Lower leg skin (tissue), 4 donors: Measurements from ENCODE around the gene ABCC2. TPM values are rescaled to one million over a fixed set of nuclear protein-coding genes. Genes with fewer than 3 reads are reported as not detected.

Experiments
- DNase-seq, 2 donors: peaks; one replicate each; pipeline ENCODE4 v3.0.0-alpha.2; 2019; ENCODE audit warnings: low spot score in 2 of 2
- H3K4me3 ChIP-seq: fragments of 200-600 bp; sonication (generic); 2 replicates; pipeline ENCODE4 v1.5.1; 2017; ENCODE audit warnings: mild to moderate bottlenecking, low read depth; ENCODE audit not compliant: poor library complexity, severe bottlenecking
- POLR2A ChIP-seq, 2 donors: fragments of 450-650 bp; IDR thresholded peaks; one replicate each; pipeline ENCODE4 v1.6.1; 2016 to 2017; ENCODE audit warnings: antibody characterized with exemption in 2 of 2, mild to moderate bottlenecking in 1 of 2, moderate library complexity in 1 of 2
- WGBS, 2 donors: methylation state at CpG; one replicate each; pipeline ENCODE4 v1.1.5; 2018; 5-methylcytosine and 5-hydroxymethylcytosine counted together
- intact Hi-C: fragments of 100-400 bp; cut with DNase I; formaldehyde crosslinking; loops from one replicate; pipeline ENCODE4 v1.15.0; 2023; ENCODE audit warnings: low total_unique reads
- total RNA-seq, 4 donors: library from RNA; depleted of rRNA; stranded (reverse); fragments of >200 nt; gene quantifications; one replicate each; pipeline ENCODE4 v1.1.0, GENCODE V29; 2016
- TF ChIP-seq, protein P1 (sequence below), 3 donors: fragments of 450-650 bp; IDR thresholded peaks; one replicate each; pipeline ENCODE4 v1.5.1; 2016; ENCODE audit warnings: antibody characterized with exemption in 3 of 3, mild to moderate bottlenecking in 3 of 3, moderate library complexity in 2 of 3

The ABCC2 gene
- total RNA-seq, 4 donors from 2014 or later, result 0.46 to 2.0 (median 1.9) TPM

DNA sequence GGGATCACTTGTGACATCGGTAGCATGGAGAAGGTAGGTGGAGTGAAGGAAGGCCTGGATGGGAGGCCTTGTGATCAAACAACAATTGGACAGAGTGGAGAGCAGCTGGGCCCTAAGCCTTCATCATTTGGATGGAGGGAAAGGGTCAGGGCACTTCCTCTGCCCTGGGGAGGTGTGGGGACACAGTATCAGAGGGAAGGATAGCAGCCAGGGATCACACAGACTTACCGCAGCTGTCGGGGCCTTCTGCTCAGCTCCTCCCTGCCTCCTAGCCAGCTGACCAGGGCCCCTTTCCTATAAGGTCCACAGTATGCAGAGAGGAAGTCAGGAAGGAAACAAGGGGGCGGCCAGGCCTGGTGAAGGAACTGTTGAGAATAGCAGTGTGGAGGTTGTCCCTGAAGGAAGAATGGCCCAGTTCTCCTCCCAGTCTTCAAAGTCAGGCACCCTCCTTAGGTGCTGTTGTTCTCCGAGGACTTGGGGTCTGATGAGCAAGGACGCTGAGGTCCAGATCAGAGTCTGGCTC lies 62.1 kb downstream of the ABCC2 start:
- DNase-seq, result no peak
- intact Hi-C loops, result no loop called here
- TF ChIP-seq, protein P1, sequence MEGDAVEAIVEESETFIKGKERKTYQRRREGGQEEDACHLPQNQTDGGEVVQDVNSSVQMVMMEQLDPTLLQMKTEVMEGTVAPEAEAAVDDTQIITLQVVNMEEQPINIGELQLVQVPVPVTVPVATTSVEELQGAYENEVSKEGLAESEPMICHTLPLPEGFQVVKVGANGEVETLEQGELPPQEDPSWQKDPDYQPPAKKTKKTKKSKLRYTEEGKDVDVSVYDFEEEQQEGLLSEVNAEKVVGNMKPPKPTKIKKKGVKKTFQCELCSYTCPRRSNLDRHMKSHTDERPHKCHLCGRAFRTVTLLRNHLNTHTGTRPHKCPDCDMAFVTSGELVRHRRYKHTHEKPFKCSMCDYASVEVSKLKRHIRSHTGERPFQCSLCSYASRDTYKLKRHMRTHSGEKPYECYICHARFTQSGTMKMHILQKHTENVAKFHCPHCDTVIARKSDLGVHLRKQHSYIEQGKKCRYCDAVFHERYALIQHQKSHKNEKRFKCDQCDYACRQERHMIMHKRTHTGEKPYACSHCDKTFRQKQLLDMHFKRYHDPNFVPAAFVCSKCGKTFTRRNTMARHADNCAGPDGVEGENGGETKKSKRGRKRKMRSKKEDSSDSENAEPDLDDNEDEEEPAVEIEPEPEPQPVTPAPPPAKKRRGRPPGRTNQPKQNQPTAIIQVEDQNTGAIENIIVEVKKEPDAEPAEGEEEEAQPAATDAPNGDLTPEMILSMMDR (IDR thresholded peaks at IDR 0.05), result no peak
- TF ChIP-seq POLR2A (IDR thresholded peaks at IDR 0.05), result no peak
- H3K4me3 ChIP-seq, result no peak overlapping the region
- 78 to 81% methylated on average over 6 of the region's 6 CpGs for WGBS, 2 donors

- intact Hi-C loops, result loop anchor here (5.0 kb wide), 1 partner anchor 201 kb away; no protein-coding TSS in a partner anchor
- no peak overlapping the region for H3K4me3 ChIP-seq
- no peak for TF ChIP-seq POLR2A (IDR thresholded peaks at IDR 0.05)
- TF ChIP-seq, protein P1 (IDR thresholded peaks at IDR 0.05), result peak in 1 of 3 donors; percentile 53
- 5 to 11% methylated on average over 18 of the region's 18 CpGs for WGBS, 2 donors
- DNase-seq, result peak; percentile 87 to 93
Observed at GRCh38 chr10:99845837-99846382, 63.5 kb downstream of the ABCC2 start.

DNA sequence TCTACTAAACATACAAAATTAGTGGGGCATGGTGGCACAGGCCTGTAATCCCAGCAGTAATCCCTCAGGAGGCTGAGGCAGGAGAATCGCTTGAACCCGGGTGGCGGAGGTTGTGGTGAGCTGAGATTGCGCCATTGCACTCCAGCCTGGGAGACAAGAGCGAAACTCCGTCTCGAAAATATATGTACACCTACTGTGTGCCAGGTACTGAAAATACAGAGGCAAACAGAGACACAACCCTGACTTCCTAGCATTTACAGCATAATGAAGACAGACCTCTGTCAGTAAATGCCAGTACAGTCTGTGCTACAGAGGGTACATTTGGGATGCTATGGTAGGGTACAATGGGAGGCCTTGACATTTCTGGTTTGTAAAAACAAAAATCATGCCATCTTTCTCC lies 66.6 kb downstream of the ABCC2 start:
- no peak overlapping the region for H3K4me3 ChIP-seq
- intact Hi-C loops, result loop anchor here (5.0 kb wide), 1 partner anchor 198 kb away; no protein-coding TSS in a partner anchor
- DNase-seq, result no peak
- WGBS, 2 donors, result 95 to 96% methylated on average over 7 of the region's 7 CpGs
- no peak for TF ChIP-seq POLR2A (IDR thresholded peaks at IDR 0.05)
- TF ChIP-seq, protein P1 (IDR thresholded peaks at IDR 0.05), result no peak

DNA sequence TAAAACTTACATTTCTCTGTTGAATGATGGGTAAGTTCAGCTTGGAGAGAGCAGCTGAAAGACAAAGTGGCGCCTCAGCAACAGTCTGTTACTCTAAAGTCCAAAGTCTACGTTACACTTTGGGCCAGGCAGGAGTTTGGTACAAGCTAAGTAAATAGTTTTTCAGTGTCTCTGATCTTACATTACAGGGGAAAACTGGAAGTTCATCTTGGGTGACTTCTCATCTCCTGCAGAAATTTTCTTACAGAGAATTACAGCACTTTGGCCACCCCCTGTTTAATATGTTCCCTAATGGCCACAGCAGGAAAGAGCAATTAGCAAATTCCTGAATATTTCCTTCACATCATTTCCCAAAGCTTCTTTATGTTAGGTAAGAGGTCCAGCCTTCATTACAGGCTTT lies 67.1 kb downstream of the ABCC2 start:
- TF ChIP-seq POLR2A (IDR thresholded peaks at IDR 0.05), result no peak
- TF ChIP-seq, protein P1 (IDR thresholded peaks at IDR 0.05), result no peak
- H3K4me3 ChIP-seq, result no peak overlapping the region
- WGBS, 2 donors, result 96 to 100% methylated on average over 2 of the region's 2 CpGs
- intact Hi-C loops, result loop anchor here (5.0 kb wide), 1 partner anchor 198 kb away; no protein-coding TSS in a partner anchor
- no peak for DNase-seq

- intact Hi-C loops, result no loop called here
- no peak overlapping the region for H3K4me3 ChIP-seq
- no peak for TF ChIP-seq POLR2A (IDR thresholded peaks at IDR 0.05)
- TF ChIP-seq, protein P1 (IDR thresholded peaks at IDR 0.05), result no peak
- 58 to 63% methylated on average over 11 of the region's 11 CpGs for WGBS, 2 donors
- no peak for DNase-seq
Observed at GRCh38 chr10:99850021-99850766, 67.8 kb downstream of the ABCC2 start.
